WERI-Rb-1 (cell line): ENCODE measurements around the gene SLC4A5.
A peak's percentile ranks its signal among the peaks of the same experiment; 100 is the strongest.

Experiments used
- DNase-seq: peaks from one replicate; pipeline ENCODE4 v3.0.0-alpha.2; 2020
- H3K27ac ChIP-seq: fragments of 250-450 bp; sonication (Bioruptor Pico); 2 replicates; pipeline ENCODE4 v1.5.1; 2020; ENCODE audit warnings: mild to moderate bottlenecking, moderate library complexity
- H3K27me3 ChIP-seq: fragments of 250-450 bp; sonication (Bioruptor Pico); 2 replicates; pipeline ENCODE4 v1.5.1; 2021; ENCODE audit warnings: mild to moderate bottlenecking, low read depth, moderate library complexity; ENCODE audit not compliant: insufficient read depth, severe bottlenecking
- H3K36me3 ChIP-seq: fragments of 250-450 bp; sonication (Bioruptor Pico); 2 replicates; pipeline ENCODE4 v1.5.1; 2020; ENCODE audit warnings: mild to moderate bottlenecking, moderate library complexity
- H3K4me3 ChIP-seq: 2 replicates; pipeline ENCODE4 v1.5.1; 2011; ENCODE audit warnings: low read depth, mild to moderate bottlenecking, control low read depth, low read length
- H3K9me3 ChIP-seq: fragments of 250-450 bp; sonication (Bioruptor Pico); 2 replicates; pipeline ENCODE4 v1.5.1; 2021; ENCODE audit warnings: mild to moderate bottlenecking, moderate library complexity; ENCODE audit not compliant: severe bottlenecking
- CTCF ChIP-seq: IDR thresholded peaks from 2 replicates; pipeline ENCODE4 v1.5.1; 2011; ENCODE audit warnings: low read depth, mild to moderate bottlenecking, control low read depth, inconsistent platforms, low read length

SLC4A5 gene

GRCh38 chr2:74281141-74281975 lies 61.9 kb downstream of the SLC4A5 start:
- Histone ChIP-seq H3K4me3 (no peak overlapping the region), H3K9me3 (no peaks in the 10 kb centered on the region), H3K27ac (no peak overlapping the region), H3K27me3 (no peaks in the 10 kb centered on the region), H3K36me3 (no peaks in the 10 kb centered on the region; the same call in 1 of the 2 replicates)
- no peak for DNase-seq
- TF ChIP-seq CTCF: no peak

- Histone ChIP-seq H3K36me3 (no peaks in the 10 kb centered on the region), H3K27me3 (no peaks in the 10 kb centered on the region), H3K4me3 (no peak overlapping the region), H3K9me3 (no peaks in the 10 kb centered on the region), H3K27ac (no peak overlapping the region)
- TF ChIP-seq CTCF: no peak
- no peak for DNase-seq
These were observed 64.5 kb downstream of the SLC4A5 start for GRCh38 chr2:74278694-74279093.

- Histone ChIP-seq H3K27me3 (no peaks in the 10 kb centered on the region), H3K36me3 (no peaks in the 10 kb centered on the region), H3K9me3 (no peaks in the 10 kb centered on the region), H3K4me3 (no peak overlapping the region), H3K27ac (no peak overlapping the region)
- DNase-seq: peak; percentile 64
- peak; percentile 48; the same call in 1 of the 2 replicates for TF ChIP-seq CTCF
These were observed 65.0 kb downstream of the SLC4A5 start for GRCh38 chr2:74278176-74278575.

- H3K27ac ChIP-seq: no peak overlapping the region
- no peak for TF ChIP-seq CTCF
- H3K36me3 ChIP-seq: no peaks in the 10 kb centered on the region
- no peak overlapping the region for H3K4me3 ChIP-seq
- H3K9me3 ChIP-seq: no peaks in the 10 kb centered on the region
- DNase-seq: no peak
- H3K27me3 ChIP-seq: no peaks in the 10 kb centered on the region
These were observed 68.0 kb downstream of the SLC4A5 start for GRCh38 chr2:74275228-74275627.

- H3K9me3 ChIP-seq: no peaks in the 10 kb centered on the region
- no peaks in the 10 kb centered on the region for H3K36me3 ChIP-seq
- H3K27me3 ChIP-seq: no peaks in the 10 kb centered on the region
- DNase-seq: no peak
- H3K4me3 ChIP-seq: no peak overlapping the region
- no peak for TF ChIP-seq CTCF
- H3K27ac ChIP-seq: no peak overlapping the region
These were observed 73.5 kb downstream of the SLC4A5 start for GRCh38 chr2:74269667-74270066.

- Histone ChIP-seq H3K27ac (no peak overlapping the region), H3K27me3 (no peaks in the 10 kb centered on the region)
- DNase-seq: peak; percentile 65
These were observed 76.1 kb downstream of the SLC4A5 start for GRCh38 chr2:74267068-74267467.

More at GRCh38 chr2:74267068-74267467, 76.1 kb downstream of the SLC4A5 start:
- Histone ChIP-seq H3K4me3 (no peak overlapping the region), H3K9me3 (no peaks in the 10 kb centered on the region), H3K36me3 (no peaks in the 10 kb centered on the region)
- TF ChIP-seq CTCF: peak; percentile 85
